Upper lobe of left lung (tissue), 6 donors: ENCODE measurements around the gene VMAC. TPM values are rescaled to one million over a fixed set of nuclear protein-coding genes. Genes with fewer than 3 reads are reported as not detected.
"Not testable (repeated sequence)": the region's sequence is repeated elsewhere in the genome, so short reads cannot be mapped to it uniquely, and the experiment has no call there.

Experiments
- ATAC-seq, 2 donors: fragments of 200-7000 bp; cut with Tn5 transposase; one replicate each; pipeline ENCODE4 v1.9.1; 2022; ENCODE audit warnings: mild to moderate bottlenecking in 2 of 2, moderate library complexity in 2 of 2; ENCODE audit not compliant: low FRiP score in 2 of 2
- DNase-seq, 2 donors: peaks; one replicate each; pipeline ENCODE4 v3.0.0-alpha.2; 2019 to 2020
- H3K27ac ChIP-seq, 4 donors: fragments of 200-600 bp; sonication (generic); one replicate each; pipeline ENCODE4 v1.5.1; 2016 to 2019
- H3K27me3 ChIP-seq, 4 donors: fragments of 200-600 bp; sonication (generic); one replicate each; pipeline ENCODE4 v1.5.1; 2017 to 2019
- H3K36me3 ChIP-seq, 4 donors: fragments of 200-600 bp; sonication (generic); one replicate each; pipeline ENCODE4 v1.5.1; 2016 to 2019
- H3K4me1 ChIP-seq, 4 donors: fragments of 200-600 bp; sonication (generic); one replicate each; pipeline ENCODE4 v1.5.1; 2018 to 2019
- H3K4me3 ChIP-seq, 4 donors: fragments of 200-600 bp; sonication (generic); one replicate each; pipeline ENCODE4 v1.5.1; 2017 to 2019; ENCODE audit warnings: mild to moderate bottlenecking in 2 of 4, moderate library complexity in 1 of 4
- H3K9me3 ChIP-seq, 4 donors: fragments of 200-600 bp; sonication (generic); one replicate each; pipeline ENCODE4 v1.5.1; 2018 to 2019
- CTCF ChIP-seq, 6 experiments: fragments of 450-650 bp in 4 of 6; fragments of 200-600 bp in 2 of 6; sonication (generic) in 2 of 6; IDR thresholded peaks; one replicate each; pipeline ENCODE4 v1.5.1; 2016 to 2019; ENCODE audit warnings: antibody characterized with exemption in 6 of 6
- EP300 ChIP-seq, 4 donors: sonication (generic); formaldehyde crosslinking; IDR thresholded peaks; one replicate each; pipeline ENCODE4 v1.5.1; 2017; ENCODE audit warnings: antibody characterized with exemption in 4 of 4, control low read depth in 2 of 4
- POLR2A ChIP-seq, 4 donors: fragments of 450-650 bp; IDR thresholded peaks; one replicate each; pipeline ENCODE4 v1.5.1; 2016 to 2017; ENCODE audit warnings: antibody characterized with exemption in 4 of 4, mild to moderate bottlenecking in 2 of 4
- POLR2AphosphoS5 ChIP-seq, 2 donors: sonication (generic); formaldehyde crosslinking; IDR thresholded peaks; one replicate each; pipeline ENCODE4 v1.5.1; 2017; ENCODE audit warnings: antibody characterized with exemption in 2 of 2
- WGBS, 2 donors: methylation state at CpG; one replicate each; pipeline ENCODE4 v1.1.5; 2017 to 2018; 5-methylcytosine and 5-hydroxymethylcytosine counted together
- total RNA-seq, 6 donors: library from RNA; depleted of rRNA in 4 of 6; stranded (reverse); fragments of >200 nt in 4 of 6; gene quantifications; one replicate each; pipeline versions ENCODE4 v1.1.0 to v1.2.1, GENCODE V29; 2016 to 2021
- donor health status: DM: no; HTN: no; CAD: no; lungs with moderate emphysema.
- donor health status: DM: no; HTN: yes; CAD: no; lungs with severe emphysema.

The VMAC gene
- 10 to 100 TPM in 3 of 6 donors, 1 to 10 TPM in 3; 4.1 to 38.8 (median 9.3) TPM for total RNA-seq

GRCh38 chr19:5904352-5905113, at the start of gene VMAC:
Gene VMAC (plus strand): TSS chr19:5904872. CDS start chr19:5904891, 19 bp downstream.
- peak; percentile 91 to 97 for ATAC-seq
- no peaks in the 10 kb centered on the region for H3K9me3 ChIP-seq
- peaks cover 20 to 30% (median 22%) of the 10 kb centered on the region in 4 donors for H3K4me1 ChIP-seq
- 0% methylated on average over 15 to 50 of the region's 61 CpGs for WGBS, 2 donors
- DNase-seq: peak; percentile 100
- TF ChIP-seq CTCF (IDR thresholded peaks at IDR 0.05): peak in 1 of 6 experiments; percentile 23
- TF ChIP-seq POLR2AphosphoS5 (IDR thresholded peaks at IDR 0.05): no peak
- peak in 3 of 4 donors; percentile 26 to 81 (median 63) for TF ChIP-seq POLR2A (IDR thresholded peaks at IDR 0.05)
- peaks cover 2 to 22% (median 8%) of the 10 kb centered on the region in 4 donors for H3K36me3 ChIP-seq
- peak within 1 kb of the TSS; percentile 75 to 96 (median 84) for H3K4me3 ChIP-seq
- peak within 1 kb of the TSS; percentile 91 to 95 (median 93) for H3K27ac ChIP-seq
- H3K27me3 ChIP-seq: no peaks in the 10 kb centered on the region

- not testable (repeated sequence) for DNase-seq, H3K36me3 ChIP-seq, H3K27me3 ChIP-seq, ATAC-seq, H3K9me3 ChIP-seq, H3K4me3 ChIP-seq, H3K27ac ChIP-seq
- WGBS, 2 donors: 88 to 89% methylated on average over 9 of the region's 9 CpGs
- H3K4me1 ChIP-seq: peaks cover 0 to 10% (median 4%) of the 10 kb centered on the region in 4 donors
Observed at GRCh38 chr19:5855151-5855550, 49.5 kb upstream of the VMAC start.

GRCh38 chr19:5857203-5858081, 47.2 kb upstream of the VMAC start:
- Histone ChIP-seq H3K36me3 (no peaks in the 10 kb centered on the region), H3K4me1 (no peaks in the 10 kb centered on the region), H3K4me3 (no peak overlapping the region), H3K27me3 (no peaks in the 10 kb centered on the region), H3K9me3 (no peaks in the 10 kb centered on the region), H3K27ac (no peak overlapping the region)
- 78 to 79% methylated on average over 18 of the region's 18 CpGs for WGBS, 2 donors
- DNase-seq: no peak
- no peak for TF ChIP-seq EP300 (IDR thresholded peaks at IDR 0.05)
- no peak for TF ChIP-seq CTCF (IDR thresholded peaks at IDR 0.05)
- TF ChIP-seq POLR2A (IDR thresholded peaks at IDR 0.05): no peak
- ATAC-seq: no peak

- TF ChIP-seq EP300 (IDR thresholded peaks at IDR 0.05) (no peak), POLR2A (IDR thresholded peaks at IDR 0.05) (no peak), POLR2AphosphoS5 (IDR thresholded peaks at IDR 0.05) (no peak), CTCF (IDR thresholded peaks at IDR 0.05) (no peak)
- DNase-seq (peak in 1 of 2 donors; percentile 31), ATAC-seq (no peak)
- no peak overlapping the region for H3K27ac ChIP-seq
- H3K4me1 ChIP-seq: no peaks in the 10 kb centered on the region
- no peaks in the 10 kb centered on the region for H3K27me3 ChIP-seq
- no peak overlapping the region for H3K4me3 ChIP-seq
- no peaks in the 10 kb centered on the region for H3K9me3 ChIP-seq
- no peaks in the 10 kb centered on the region for H3K36me3 ChIP-seq
- whole genome bisulfite sequencing, 2 donors: 73 to 76% methylated on average over 6 to 10 of the region's 11 CpGs
Observed at GRCh38 chr19:5863030-5863665, 41.5 kb upstream of the VMAC start.
